Adrenal gland (tissue), 5 donors: Measurements from ENCODE around the gene WWC2.

Experiments
- CTCF ChIP-seq, 6 experiments: fragments of 450-650 bp in 4 of 6; fragments of 200-600 bp in 2 of 6; sonication (generic) in 1 of 6; IDR thresholded peaks; 1 replicate in 5 of 6; 2 replicates in 1 of 6; pipeline versions ENCODE4 v1.5.1 to v1.8.0; 2016 to 2021; ENCODE audit warnings: antibody characterized with exemption in 6 of 6, mild to moderate bottlenecking in 2 of 6, moderate library complexity in 1 of 6
- POLR2A ChIP-seq, 2 donors: fragments of 450-650 bp; IDR thresholded peaks; one replicate each; pipeline ENCODE4 v1.6.1; 2017; ENCODE audit warnings: antibody characterized with exemption in 2 of 2, mild to moderate bottlenecking in 2 of 2, moderate library complexity in 1 of 2
- donor health status: DM: no; HTN: no; CAD: no.

GRCh38 chr4:183211533-183211932 is 112.5 kb downstream of the WWC2 start:
- TF ChIP-seq POLR2A (IDR thresholded peaks at IDR 0.05) (no peak), CTCF (IDR thresholded peaks at IDR 0.05) (no peak)
